GM19468 (cell line): ENCODE data around the gene LAMB1.
"Not testable (repeated sequence)": the region's sequence is repeated elsewhere in the genome, so short reads cannot be mapped to it uniquely, and the experiment has no call there.

ENCODE experiments used
- ATAC-seq: cut with Tn5 transposase; IDR thresholded peaks from one replicate; pipeline ENCODE4 v1.9.1; 2021; ENCODE audit warnings: mild to moderate bottlenecking, moderate library complexity, moderate number of reproducible peaks; ENCODE audit not compliant: unreplicated experiment; ENCODE audit errors: extremely low read depth

Gene LAMB1

DNA sequence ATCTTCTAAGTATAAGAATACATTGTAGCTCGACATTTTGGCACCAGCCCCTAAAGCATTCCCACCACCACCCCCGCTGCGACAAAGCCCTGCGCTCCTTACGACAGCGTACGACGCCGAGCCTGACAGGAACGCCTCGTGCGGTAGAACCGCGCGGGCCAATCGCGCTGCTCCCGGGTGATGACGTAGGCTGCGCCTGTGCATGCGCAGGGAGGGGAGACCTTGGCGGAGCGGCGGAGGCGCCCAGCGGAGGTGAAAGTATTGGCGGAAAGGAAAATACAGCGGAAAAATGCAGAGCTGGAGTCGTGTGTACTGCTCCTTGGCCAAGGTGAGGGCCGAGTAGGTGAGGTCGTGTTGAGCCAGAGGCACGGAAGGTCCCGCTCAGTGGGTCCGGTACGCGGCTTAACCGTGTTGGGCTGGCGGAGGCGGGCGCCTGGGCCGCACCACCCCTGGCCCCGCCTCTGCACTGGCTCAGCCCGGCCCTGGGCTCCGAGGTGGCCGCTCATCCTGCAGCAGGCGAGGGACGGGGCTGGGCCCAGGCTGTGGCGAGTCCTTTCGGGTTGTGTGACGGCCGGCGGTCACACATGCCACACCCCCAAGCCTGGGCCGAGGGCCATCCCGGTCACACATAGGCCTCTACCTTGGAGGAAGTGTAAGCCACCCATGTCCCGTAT is 111.9 kb downstream of the LAMB1 start, which contains the start of gene DLD:
DLD (plus strand) TSS at position 222 of the 674 bp plus-strand sequence; CDS start at position 290, 68 bp downstream.
- ATAC-seq: peak; percentile 94

DNA sequence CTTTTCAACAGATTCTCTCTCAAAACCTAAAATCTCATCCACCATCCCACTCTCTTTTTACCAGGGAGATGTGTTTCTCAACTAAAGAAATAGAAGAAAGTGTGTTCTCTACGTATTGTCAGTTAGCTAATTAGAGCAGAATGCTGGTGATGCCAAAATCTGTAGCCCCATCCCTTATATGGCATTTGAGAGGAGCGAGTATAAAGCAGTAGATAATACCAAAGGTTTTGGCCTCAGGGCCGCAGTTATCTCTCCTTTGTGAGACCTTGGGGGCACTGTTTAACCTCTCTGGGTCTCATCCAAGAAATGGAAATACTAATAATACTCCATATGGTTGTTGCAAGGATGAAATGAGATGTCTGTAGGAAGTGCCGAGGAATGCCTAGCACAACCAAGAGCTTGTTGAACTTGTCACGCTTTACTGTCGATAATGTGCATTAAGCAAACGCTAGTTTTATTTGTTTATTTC is 112.4 kb downstream of the LAMB1 start:
- ATAC-seq: no peak

- no peak for ATAC-seq
Measured at GRCh38 chr7:107889992-107890391, 113.0 kb downstream of the LAMB1 start.

DNA sequence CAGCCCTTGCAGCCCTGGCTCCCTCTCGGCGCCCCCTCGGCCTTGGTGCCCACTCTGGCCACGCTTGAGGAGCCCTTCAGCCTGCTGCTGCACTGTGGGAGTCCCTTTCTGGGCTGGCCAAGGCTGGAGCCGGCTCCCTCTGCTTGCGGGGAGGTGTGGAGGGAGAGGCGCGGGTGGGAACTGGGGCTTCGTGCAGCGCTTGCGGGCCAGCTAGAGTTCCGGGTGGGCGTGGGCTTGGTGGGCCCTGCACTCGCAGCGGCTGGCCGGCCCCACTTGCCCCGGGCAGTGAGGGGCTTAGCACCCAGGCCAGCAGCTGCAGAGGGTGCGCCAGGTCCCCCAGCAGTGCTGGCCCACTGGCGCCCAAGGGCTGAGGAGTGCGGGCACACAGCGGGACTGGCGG is 115.1 kb downstream of the LAMB1 start:
- ATAC-seq: not testable (repeated sequence)

GRCh38 chr7:107884066-107884818 is 118.7 kb downstream of the LAMB1 start:
- no peak for ATAC-seq

DNA sequence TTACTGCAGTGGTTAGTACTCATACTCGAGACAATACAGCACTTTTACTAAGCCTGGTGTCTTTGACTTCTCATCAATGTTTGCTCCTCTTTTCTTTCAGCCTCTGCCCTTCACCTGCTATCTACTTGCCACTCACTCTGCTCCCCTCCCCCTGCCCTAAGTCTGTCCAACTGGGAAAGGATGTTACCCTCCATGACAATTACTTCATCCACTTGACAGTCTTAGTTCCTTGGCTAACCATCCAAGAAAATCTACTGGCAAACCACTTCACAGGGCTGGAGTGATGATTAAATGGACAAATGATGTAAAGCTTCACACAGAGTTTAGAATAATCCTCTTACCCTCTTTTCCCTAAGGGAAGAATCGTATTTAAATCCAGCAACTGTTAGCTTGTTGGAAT is 120.2 kb downstream of the LAMB1 start:
- ATAC-seq: no peak

GRCh38 chr7:107879400-107880035 is 123.4 kb downstream of the LAMB1 start:
- ATAC-seq: peak; percentile 59

DNA sequence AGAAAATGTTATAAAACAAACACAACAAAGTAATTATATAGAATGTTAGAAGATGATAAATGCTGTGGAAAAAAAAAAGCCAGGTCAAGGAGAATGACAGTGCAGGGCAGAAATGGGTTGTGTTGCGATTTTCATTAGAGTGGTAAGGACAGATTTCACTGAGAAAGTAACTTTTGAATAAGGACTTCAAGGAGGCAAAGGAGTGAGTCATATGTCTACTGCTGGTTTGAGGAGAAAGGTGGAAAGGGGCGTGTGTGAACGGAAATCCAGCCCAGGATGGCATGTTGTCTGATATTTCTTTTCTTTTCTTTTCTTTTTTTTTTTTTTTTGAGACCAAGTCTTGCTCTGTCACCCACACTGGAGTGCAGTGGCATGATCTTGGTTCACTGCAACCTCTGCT is 124.3 kb downstream of the LAMB1 start:
- no peak for ATAC-seq

DNA sequence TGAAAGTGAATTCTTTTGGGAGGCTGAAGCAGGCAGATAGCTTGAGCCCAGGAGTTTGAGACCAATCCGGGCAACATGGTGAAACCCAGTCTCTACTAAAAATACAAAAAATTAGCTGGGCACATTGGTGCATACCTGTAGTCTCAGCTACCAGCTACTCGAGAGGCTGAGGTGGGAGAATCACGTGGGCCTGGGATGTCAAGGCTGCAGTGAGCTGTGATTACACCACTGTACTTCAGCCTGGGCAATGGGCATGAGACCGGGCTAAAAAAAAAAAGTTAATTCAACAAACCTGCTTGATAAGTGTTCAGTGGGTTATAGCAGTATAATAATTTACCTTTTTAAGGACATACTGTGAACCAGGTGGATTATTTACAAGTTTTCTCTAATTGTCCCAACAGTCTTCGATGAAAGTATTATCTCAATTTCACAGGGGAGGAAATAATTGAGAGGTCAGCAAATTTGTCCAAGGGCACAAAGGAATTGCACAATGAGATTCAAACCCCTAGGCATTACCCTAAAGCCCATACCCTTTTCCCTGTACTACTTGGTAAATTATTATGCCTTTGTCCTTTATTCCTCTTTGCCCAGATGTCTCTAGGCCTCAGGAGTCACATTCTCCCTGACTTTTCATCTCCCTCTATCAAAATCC is 125.1 kb downstream of the LAMB1 start:
- no peak for ATAC-seq

- no peak for ATAC-seq
Measured at GRCh38 chr7:107876916-107877315, 126.0 kb downstream of the LAMB1 start.

DNA sequence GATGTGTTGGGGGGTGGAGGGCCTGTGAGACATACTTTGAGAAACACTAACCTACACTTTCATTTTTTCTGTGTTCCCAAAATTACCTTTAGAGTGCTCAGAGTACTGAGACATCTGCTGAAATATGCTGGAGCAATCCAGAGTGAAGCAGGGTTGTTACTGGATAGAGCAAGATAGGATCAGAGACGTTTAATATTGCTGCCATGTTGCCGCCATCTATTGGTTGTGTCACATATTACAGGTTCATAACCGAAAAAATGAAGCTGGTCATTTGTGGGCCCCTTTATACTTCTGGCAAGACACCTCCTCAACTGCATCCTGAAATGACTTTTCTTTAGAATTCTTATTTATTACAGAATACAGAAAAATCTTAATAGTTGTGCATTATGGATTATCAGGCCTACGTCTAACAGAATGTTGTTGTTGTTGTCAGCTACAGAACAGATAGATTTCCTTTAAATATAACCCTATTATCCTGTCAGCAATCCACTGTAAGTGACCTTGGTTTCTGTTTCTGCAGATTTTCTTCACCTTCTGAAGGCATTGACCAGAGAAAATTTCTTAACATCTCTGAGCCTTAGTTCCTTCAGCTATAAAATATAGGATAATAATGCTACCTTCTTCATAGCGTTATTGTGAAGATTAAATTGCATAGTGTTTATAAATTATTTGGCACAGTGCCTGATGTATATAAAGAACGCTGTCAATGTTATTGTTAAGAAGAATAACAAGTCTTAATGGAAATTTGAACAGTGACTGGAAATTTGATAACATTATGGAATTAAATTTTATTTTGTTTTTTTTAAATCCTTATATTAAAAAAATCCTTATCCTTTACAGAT is 128.1 kb downstream of the LAMB1 start:
- no peak for ATAC-seq

- ATAC-seq: no peak
Measured at GRCh38 chr7:107874111-107874510, 128.8 kb downstream of the LAMB1 start.
